Brain microvascular endothelial cell (primary cell): ENCODE results near the gene PPM1L.

Experiments used
- DNase-seq: peaks from one replicate; pipeline ENCODE4 v3.0.0-alpha.2; 2020
- H3K27ac ChIP-seq: fragments of 250-450 bp; sonication (Bioruptor Pico); 2 replicates; pipeline ENCODE4 v1.5.1; 2020; ENCODE audit warnings: mild to moderate bottlenecking, moderate library complexity
- H3K27me3 ChIP-seq: fragments of 250-450 bp; sonication (Bioruptor Pico); replicated peaks from 2 replicates; pipeline ENCODE4 v1.5.1; 2020; ENCODE audit warnings: mild to moderate bottlenecking
- H3K36me3 ChIP-seq: fragments of 250-450 bp; sonication (Bioruptor Pico); replicated peaks from 2 replicates; pipeline ENCODE4 v1.5.1; 2020; ENCODE audit warnings: mild to moderate bottlenecking
- H3K4me3 ChIP-seq: 2 replicates; pipeline ENCODE4 v1.5.1; 2011; ENCODE audit warnings: low read depth, mild to moderate bottlenecking, control low read depth, low read length, moderate library complexity
- CTCF ChIP-seq: IDR thresholded peaks from 2 replicates; pipeline ENCODE4 v1.5.1; 2011; ENCODE audit warnings: low read depth, mild to moderate bottlenecking, moderate library complexity, low read length, control low read depth, inconsistent platforms; ENCODE audit errors: missing control alignments
- in situ Hi-C: cut with HindIII; loops from 2 replicates; pipeline ENCODE4 v1.10.0; 2017; ENCODE audit warnings: low sequenced_read_pairs, low pct_ligation_motif_present

PPM1L gene

GRCh38 chr3:160768031-160768430 lies 12.0 kb downstream of the PPM1L start:
- Histone ChIP-seq H3K36me3 (no peaks in the 10 kb centered on the region), H3K4me3 (no peak overlapping the region), H3K27ac (no peak overlapping the region), H3K27me3 (no peaks in the 10 kb centered on the region)
- DNase-seq, result no peak
- no peak for TF ChIP-seq CTCF
- in situ Hi-C loops, result no loop called here

GRCh38 chr3:160768918-160769317 lies 12.9 kb downstream of the PPM1L start:
- TF ChIP-seq CTCF, result no peak
- Histone ChIP-seq H3K4me3 (no peak overlapping the region), H3K27ac (no peak overlapping the region), H3K27me3 (no peaks in the 10 kb centered on the region), H3K36me3 (no peaks in the 10 kb centered on the region)
- in situ Hi-C loops, result no loop called here
- DNase-seq, result no peak

- no peak for DNase-seq
- no peaks in the 10 kb centered on the region for H3K36me3 ChIP-seq
- no peak overlapping the region for H3K27ac ChIP-seq
- in situ Hi-C loops, result no loop called here
- TF ChIP-seq CTCF, result no peak
- no peak overlapping the region for H3K4me3 ChIP-seq
- no peaks in the 10 kb centered on the region for H3K27me3 ChIP-seq
These were observed 15.9 kb downstream of the PPM1L start for GRCh38 chr3:160771811-160772459.

GRCh38 chr3:160773722-160774121 lies 17.7 kb downstream of the PPM1L start:
- no peak for TF ChIP-seq CTCF
- no peak overlapping the region for H3K27ac ChIP-seq
- in situ Hi-C loops, result no loop called here
- H3K27me3 ChIP-seq, result no peaks in the 10 kb centered on the region
- no peaks in the 10 kb centered on the region for H3K36me3 ChIP-seq
- no peak for DNase-seq
- H3K4me3 ChIP-seq, result no peak overlapping the region

GRCh38 chr3:160774172-160774571 lies 18.1 kb downstream of the PPM1L start:
- no peak overlapping the region for H3K4me3 ChIP-seq
- H3K36me3 ChIP-seq, result no peaks in the 10 kb centered on the region
- no peaks in the 10 kb centered on the region for H3K27me3 ChIP-seq
- no peak for DNase-seq
- in situ Hi-C loops, result no loop called here
- TF ChIP-seq CTCF, result no peak
- H3K27ac ChIP-seq, result no peak overlapping the region

GRCh38 chr3:160778480-160778879 lies 22.4 kb downstream of the PPM1L start:
- H3K36me3 ChIP-seq, result no peaks in the 10 kb centered on the region
- no peak for TF ChIP-seq CTCF
- in situ Hi-C loops, result no loop called here
- H3K4me3 ChIP-seq, result no peak overlapping the region
- no peak for DNase-seq
- no peaks in the 10 kb centered on the region for H3K27me3 ChIP-seq
- no peak overlapping the region for H3K27ac ChIP-seq
